CD8-positive, alpha-beta memory T cell (primary cell): Measurements from ENCODE around the gene PTCRA. TPM values are rescaled to one million over a fixed set of nuclear protein-coding genes. Genes with fewer than 3 reads are reported as not detected.
"Not testable (repeated sequence)": the region's sequence is repeated elsewhere in the genome, so short reads cannot be mapped to it uniquely, and the experiment has no call there.

Source experiments
- CTCF ChIA-PET: fragments of 350-600 bp; sonication (Branson Sonifier 250); formaldehyde crosslinking; loops from one replicate; lab custom pipeline; 2021; ENCODE audit warnings: antibody characterized with exemption; lab: Charles Lee
- POLR2A ChIA-PET: fragments of 350-600 bp; sonication (Branson Sonifier 250); formaldehyde crosslinking; loops from one replicate; lab custom pipeline; 2021; ENCODE audit warnings: antibody characterized with exemption; lab: Charles Lee
- DNase-seq, 5 donors: peaks; one replicate each; pipeline versions ENCODE4 v3.0.0 to v3.0.0-alpha.2; 2020 to 2022; ENCODE audit warnings: mixed read lengths in 1 of 5
- H3K27ac ChIP-seq: one replicate; pipeline ENCODE4 v1.7.0; 2013; ENCODE audit warnings: low read depth, mild to moderate bottlenecking, low read length, moderate library complexity
- H3K27me3 ChIP-seq: 2 replicates; pipeline ENCODE4 v1.7.0; 2013; ENCODE audit warnings: low read length, mild to moderate bottlenecking; ENCODE audit not compliant: insufficient read depth, poor library complexity, severe bottlenecking
- H3K36me3 ChIP-seq: 2 replicates; pipeline ENCODE4 v1.7.0; 2013; ENCODE audit warnings: mild to moderate bottlenecking, low read length, moderate library complexity; ENCODE audit not compliant: insufficient read depth
- H3K4me1 ChIP-seq: 2 replicates; pipeline ENCODE4 v1.7.0; 2013; ENCODE audit warnings: mild to moderate bottlenecking, low read length, moderate library complexity; ENCODE audit not compliant: insufficient read depth
- H3K4me3 ChIP-seq: 2 replicates; pipeline ENCODE4 v1.7.0; 2013; ENCODE audit warnings: mild to moderate bottlenecking, low read length
- H3K9me3 ChIP-seq: 2 replicates; pipeline ENCODE4 v1.7.0; 2013; ENCODE audit warnings: mild to moderate bottlenecking, low read length
- H3K27ac Mint-ChIP-seq, 8 donors: one replicate each; pipeline ENCODE4 v1.8.0; 2020 to 2021; ENCODE audit warnings: mixed read lengths in 8 of 8, mild to moderate bottlenecking in 6 of 8, inconsistent platforms in 3 of 8, moderate library complexity in 3 of 8
- H3K27me3 Mint-ChIP-seq, 2 donors: one replicate each; pipeline ENCODE4 v1.8.0; 2020 to 2021; ENCODE audit warnings: mixed read lengths in 2 of 2, mild to moderate bottlenecking in 1 of 2, moderate library complexity in 1 of 2
- H3K36me3 Mint-ChIP-seq, 3 donors: one replicate each; pipeline ENCODE4 v1.8.0; 2020 to 2021; ENCODE audit warnings: mixed read lengths in 3 of 3, inconsistent platforms in 1 of 3, mild to moderate bottlenecking in 1 of 3
- H3K4me1 Mint-ChIP-seq, 3 donors: one replicate each; pipeline ENCODE4 v1.8.0; 2020 to 2021; ENCODE audit warnings: mixed read lengths in 3 of 3, inconsistent platforms in 1 of 3, mild to moderate bottlenecking in 1 of 3
- H3K4me3 Mint-ChIP-seq, 7 donors: one replicate each; pipeline ENCODE4 v1.8.0; 2020 to 2021; ENCODE audit warnings: mixed read lengths in 7 of 7, mild to moderate bottlenecking in 6 of 7, moderate library complexity in 4 of 7, inconsistent platforms in 2 of 7
- H3K9me3 Mint-ChIP-seq, 5 donors: one replicate each; pipeline ENCODE4 v1.8.0; 2020 to 2022; ENCODE audit warnings: mixed read lengths in 5 of 5, mild to moderate bottlenecking in 3 of 5, moderate library complexity in 2 of 5, inconsistent platforms in 1 of 5
- polyA plus RNA-seq: library from polyadenylated mRNA; unstranded; fragments of 300-500 nt; fragmentation: Illumina TruSeq; gene quantifications from one replicate; pipeline ENCODE4 v1.2.3, GENCODE V29; 2021
- total RNA-seq, 2 experiments: library from RNA; stranded (reverse); gene quantifications; one replicate each; pipeline ENCODE4 v1.2.3, GENCODE V29; 2021

Gene PTCRA
- total and polyA plus RNA-seq, 3 experiments from 2014 or later, result not detected

DNA sequence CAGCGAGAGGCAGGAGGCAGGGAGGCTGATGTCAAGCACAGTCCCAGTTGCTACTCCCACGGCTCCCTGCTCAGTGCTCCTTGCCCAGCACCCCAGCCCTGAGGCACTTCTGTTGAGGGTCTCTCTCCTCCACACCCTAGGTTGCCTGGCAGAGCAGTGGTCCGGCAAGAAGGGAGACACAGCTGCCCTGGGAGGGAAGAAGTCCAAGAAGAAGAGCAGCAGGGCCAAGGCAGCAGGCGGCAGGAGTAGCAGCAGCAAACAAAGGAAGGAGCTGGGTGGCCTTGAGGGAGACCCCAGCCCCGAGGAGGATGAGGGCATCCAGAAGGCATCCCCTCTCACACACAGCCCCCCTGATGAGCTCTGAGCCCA, 22.6 kb downstream of the PTCRA start:
- peak overlapping the region in 5 of 8 donors; percentile 36 to 84 (median 73) for H3K27ac Mint-ChIP-seq
- no peak for DNase-seq
- H3K36me3 ChIP-seq, result peaks cover 43% of the 10 kb centered on the region
- H3K27ac ChIP-seq, result no peak overlapping the region
- no peaks in the 10 kb centered on the region for H3K9me3 Mint-ChIP-seq
- H3K36me3 Mint-ChIP-seq, result peaks cover 8 to 86% (median 16%) of the 10 kb centered on the region in 3 donors
- peaks cover 4% of the 10 kb centered on the region for H3K4me1 ChIP-seq
- CTCF ChIA-PET, result no interaction called here
- no peaks in the 10 kb centered on the region for H3K9me3 ChIP-seq
- H3K27me3 ChIP-seq, result no peaks in the 10 kb centered on the region
- no peak overlapping the region for H3K4me3 ChIP-seq
- peaks cover 20 to 35% (median 31%) of the 10 kb centered on the region in 3 donors for H3K4me1 Mint-ChIP-seq
- POLR2A ChIA-PET, result interaction anchor here (0.6 kb wide), 1 partner anchor 992 kb away, joined by 3 read pairs; no protein-coding TSS in a partner anchor
- no peaks in the 10 kb centered on the region for H3K27me3 Mint-ChIP-seq
- H3K4me3 Mint-ChIP-seq, result no peak overlapping the region

DNA sequence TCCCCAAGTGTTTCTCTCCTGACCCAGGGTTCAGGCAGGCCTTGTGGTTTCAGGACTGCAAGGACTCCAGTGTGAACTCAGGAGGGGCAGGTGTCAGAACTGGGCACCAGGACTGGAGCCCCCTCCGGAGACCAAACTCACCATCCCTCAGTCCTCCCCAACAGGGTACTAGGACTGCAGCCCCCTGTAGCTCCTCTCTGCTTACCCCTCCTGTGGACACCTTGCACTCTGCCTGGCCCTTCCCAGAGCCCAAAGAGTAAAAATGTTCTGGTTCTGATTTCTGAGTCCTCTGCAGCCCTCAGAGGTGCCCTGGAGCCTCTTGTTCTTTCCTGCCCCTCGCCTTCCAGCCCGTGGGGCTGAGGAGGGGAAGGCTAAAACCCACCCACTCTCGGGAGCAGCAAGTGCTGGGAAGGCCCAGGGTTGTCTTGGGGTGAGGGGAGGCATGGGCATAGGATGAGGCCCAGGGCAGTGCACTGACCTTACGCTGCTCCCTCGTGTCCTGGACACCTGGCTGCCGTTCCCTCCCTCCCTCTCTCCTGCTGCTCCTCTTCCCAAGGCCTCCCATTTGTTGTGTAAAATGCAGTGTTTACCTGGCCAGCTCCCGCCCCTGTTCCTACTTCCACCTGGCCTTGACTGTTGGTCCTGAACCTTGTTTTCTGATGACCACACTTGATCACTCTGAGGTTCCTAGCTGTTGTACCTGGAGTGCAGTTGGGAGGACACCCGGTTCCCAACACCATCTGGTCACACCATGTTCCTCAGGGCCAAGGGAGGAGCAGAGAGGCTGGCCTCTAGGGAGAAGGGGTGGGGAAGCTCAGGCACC, 23.3 kb downstream of the PTCRA start:
- no peak overlapping the region for H3K4me3 ChIP-seq
- no peak overlapping the region for H3K27ac ChIP-seq
- CTCF ChIA-PET, result no interaction called here
- H3K27me3 ChIP-seq, result no peaks in the 10 kb centered on the region
- H3K9me3 ChIP-seq, result no peaks in the 10 kb centered on the region
- peaks cover 8 to 86% (median 18%) of the 10 kb centered on the region in 3 donors for H3K36me3 Mint-ChIP-seq
- peaks cover 13 to 27% (median 23%) of the 10 kb centered on the region in 3 donors for H3K4me1 Mint-ChIP-seq
- POLR2A ChIA-PET, result interaction anchor here (0.6 kb wide), 1 partner anchor 993 kb away, joined by 3 read pairs; no protein-coding TSS in a partner anchor
- H3K4me3 Mint-ChIP-seq, result no peak overlapping the region
- no peaks in the 10 kb centered on the region for H3K27me3 Mint-ChIP-seq
- H3K9me3 Mint-ChIP-seq, result no peaks in the 10 kb centered on the region
- H3K27ac Mint-ChIP-seq, result peak overlapping the region in 4 of 8 donors; percentile 11 to 97 (median 54)
- H3K4me1 ChIP-seq, result no peaks in the 10 kb centered on the region
- DNase-seq, result peak in 1 of 5 donors; percentile 8
- H3K36me3 ChIP-seq, result peaks cover 42% of the 10 kb centered on the region

DNA sequence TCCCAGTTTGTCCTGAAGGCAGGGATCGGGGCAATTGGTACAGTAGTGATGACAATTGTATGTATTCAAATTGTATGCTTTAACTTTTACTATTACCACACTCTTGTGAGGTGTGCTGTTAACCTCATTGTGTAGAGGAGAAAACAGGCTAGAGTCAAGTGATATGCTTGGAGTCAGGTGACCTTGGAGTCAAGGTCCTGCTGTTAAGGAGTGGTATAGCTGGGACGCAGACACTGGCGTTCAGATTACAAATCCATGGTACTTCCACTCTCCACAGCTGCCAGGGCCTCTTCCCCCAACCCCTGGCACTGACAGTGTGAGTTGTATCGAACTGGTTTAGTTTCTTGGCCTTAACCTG, 23.9 kb downstream of the PTCRA start:
- CTCF ChIA-PET, result no interaction called here
- no peak overlapping the region for H3K27ac ChIP-seq
- Mint-ChIP-seq H3K4me1 (peaks cover 11 to 22% (median 20%) of the 10 kb centered on the region in 3 donors), H3K36me3 (peaks cover 8 to 85% (median 20%) of the 10 kb centered on the region in 3 donors), H3K27me3 (no peaks in the 10 kb centered on the region), H3K4me3 (no peak overlapping the region), H3K9me3 (no peaks in the 10 kb centered on the region), H3K27ac (peak overlapping the region in 5 of 8 donors; percentile 11 to 97 (median 51))
- no peaks in the 10 kb centered on the region for H3K4me1 ChIP-seq
- POLR2A ChIA-PET, result no interaction called here
- DNase-seq, result peak in 1 of 5 donors; percentile 20
- no peaks in the 10 kb centered on the region for H3K9me3 ChIP-seq
- peaks cover 36% of the 10 kb centered on the region for H3K36me3 ChIP-seq
- H3K27me3 ChIP-seq, result no peaks in the 10 kb centered on the region
- H3K4me3 ChIP-seq, result no peak overlapping the region

DNA sequence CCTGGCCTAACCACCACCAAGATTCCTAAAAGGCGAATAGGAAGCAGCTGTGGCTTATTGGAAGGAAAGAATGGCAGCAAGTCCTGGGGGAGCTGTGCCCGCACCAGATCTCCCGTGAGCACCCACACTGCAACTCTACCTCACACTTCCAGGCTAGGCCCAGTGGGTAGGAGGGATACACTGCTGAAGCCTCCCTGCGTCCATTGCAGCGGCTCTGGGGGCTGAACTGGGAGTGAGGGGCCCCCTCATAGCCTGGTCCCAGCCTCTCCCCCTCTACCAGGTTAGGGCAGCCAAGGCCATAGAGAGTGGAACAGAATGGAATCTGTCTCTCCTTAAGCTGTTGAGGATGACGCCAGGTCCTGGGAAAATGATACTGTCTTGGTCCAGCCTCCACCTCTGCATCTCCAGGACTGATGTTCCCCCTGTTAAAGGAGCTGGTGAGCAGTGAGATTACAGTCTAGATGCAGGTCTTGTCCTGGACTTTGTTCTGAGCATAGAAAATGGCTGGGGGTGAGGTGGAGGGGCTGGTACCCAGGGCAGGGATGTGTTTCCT, 24.7 kb downstream of the PTCRA start:
- DNase-seq, result peak in 1 of 5 donors; percentile 18
- POLR2A ChIA-PET, result no interaction called here
- CTCF ChIA-PET, result no interaction called here
- Histone ChIP-seq H3K36me3 (peaks cover 32% of the 10 kb centered on the region), H3K27ac (no peak overlapping the region), H3K9me3 (no peaks in the 10 kb centered on the region), H3K4me1 (no peaks in the 10 kb centered on the region), H3K4me3 (no peak overlapping the region), H3K27me3 (no peaks in the 10 kb centered on the region)
- Mint-ChIP-seq H3K36me3 (peaks cover 8 to 82% (median 20%) of the 10 kb centered on the region in 3 donors), H3K27me3 (no peaks in the 10 kb centered on the region), H3K4me1 (peaks cover 11 to 18% (median 16%) of the 10 kb centered on the region in 3 donors), H3K9me3 (no peaks in the 10 kb centered on the region), H3K4me3 (no peak overlapping the region), H3K27ac (peak overlapping the region in 3 of 8 donors; percentile 23 to 60 (median 47))

DNA sequence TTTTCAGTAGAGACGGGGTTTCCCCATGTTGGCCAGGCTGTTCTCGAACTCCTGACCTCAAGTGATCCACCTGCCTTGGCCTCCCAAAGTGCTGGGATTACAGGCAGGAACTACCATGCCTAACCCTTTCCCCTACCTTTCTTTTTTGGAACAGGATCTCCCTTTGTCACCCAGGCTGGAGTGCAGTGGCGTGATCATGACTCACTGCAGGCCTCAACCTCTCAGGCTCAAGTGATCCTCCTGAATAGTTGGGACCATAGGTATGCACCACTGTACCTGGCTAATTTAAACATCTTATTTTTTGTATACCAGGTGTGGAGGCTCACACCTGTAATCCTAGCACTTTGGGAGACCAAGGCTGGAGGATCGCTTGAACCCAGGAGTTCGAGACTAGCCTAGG, 25.5 kb downstream of the PTCRA start:
- peak in 1 of 5 donors; percentile 10 for DNase-seq
- H3K27ac Mint-ChIP-seq, result peak overlapping the region in 2 of 8 donors; percentile 23 to 41
- H3K4me3 Mint-ChIP-seq, H3K4me3 ChIP-seq, H3K4me1 ChIP-seq, H3K27me3 Mint-ChIP-seq, H3K9me3 Mint-ChIP-seq, H3K27ac ChIP-seq, H3K27me3 ChIP-seq, CTCF ChIA-PET, H3K9me3 ChIP-seq: not testable (repeated sequence)
- POLR2A ChIA-PET, result interaction anchor here (0.6 kb wide), 1 partner anchor 354 kb away, joined by 7 read pairs; no protein-coding TSS in a partner anchor
- H3K4me1 Mint-ChIP-seq, result peaks cover 7 to 10% (median 9%) of the 10 kb centered on the region in 3 donors
- H3K36me3 ChIP-seq, result peaks cover 24% of the 10 kb centered on the region
- peaks cover 8 to 78% (median 18%) of the 10 kb centered on the region in 3 donors for H3K36me3 Mint-ChIP-seq

DNA sequence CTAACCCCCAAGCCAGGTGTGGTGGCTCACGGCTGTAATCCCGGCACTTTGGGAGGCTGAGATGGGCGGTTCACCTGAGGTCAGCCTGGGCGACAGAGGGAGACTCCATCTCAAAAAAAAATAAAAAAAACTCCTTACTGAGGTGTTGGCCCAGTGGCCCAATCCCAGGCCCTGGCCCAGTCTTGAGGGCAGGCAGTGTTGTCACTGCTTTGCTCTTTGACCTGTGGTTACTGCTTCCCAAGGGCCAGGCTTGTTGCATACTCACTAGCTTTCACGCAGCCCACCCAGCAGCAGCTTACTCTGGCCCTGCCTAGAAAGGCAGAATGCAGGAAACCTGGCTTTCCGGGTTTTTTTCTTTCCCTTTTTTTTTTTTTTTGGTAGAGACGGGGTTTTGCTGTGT, 26.6 kb downstream of the PTCRA start:
- Mint-ChIP-seq H3K4me3 (no peak overlapping the region), H3K9me3 (no peaks in the 10 kb centered on the region), H3K36me3 (peaks cover 4 to 71% (median 14%) of the 10 kb centered on the region in 3 donors), H3K4me1 (peaks cover 4 to 6% (median 5%) of the 10 kb centered on the region in 3 donors), H3K27ac (peak overlapping the region in 1 of 8 donors; percentile 66), H3K27me3 (no peaks in the 10 kb centered on the region)
- peak in 1 of 5 donors; percentile 23 for DNase-seq
- Histone ChIP-seq H3K4me1 (no peaks in the 10 kb centered on the region), H3K27ac (no peak overlapping the region), H3K4me3 (no peak overlapping the region), H3K27me3 (no peaks in the 10 kb centered on the region), H3K36me3 (peaks cover 15% of the 10 kb centered on the region), H3K9me3 (no peaks in the 10 kb centered on the region)
- CTCF ChIA-PET, result no interaction called here
- POLR2A ChIA-PET, result no interaction called here

DNA sequence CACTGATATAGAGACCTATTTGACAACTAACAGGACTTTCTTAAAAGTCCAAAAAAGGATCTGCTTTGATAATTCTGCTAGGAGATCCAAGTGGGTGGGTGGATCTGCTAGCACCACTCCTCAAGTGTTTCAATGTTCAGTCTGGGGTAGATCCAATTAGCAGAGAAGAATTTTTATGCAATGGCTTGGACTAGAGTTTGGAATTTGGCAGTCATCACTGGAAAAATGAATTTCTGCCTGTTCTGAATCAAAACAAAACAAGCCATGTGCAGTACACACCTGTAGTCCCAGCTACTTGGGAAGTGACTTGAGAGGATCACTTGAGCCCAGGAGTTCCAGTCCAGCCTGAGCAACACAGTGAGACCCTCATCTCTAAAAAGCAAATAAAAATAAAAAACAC, 32.1 kb downstream of the PTCRA start:
- no peaks in the 10 kb centered on the region for H3K36me3 ChIP-seq
- H3K9me3 ChIP-seq, result no peaks in the 10 kb centered on the region
- no peaks in the 10 kb centered on the region for H3K9me3 Mint-ChIP-seq
- POLR2A ChIA-PET, result interaction anchor here (1.1 kb wide), 1 partner anchor 31 kb away, joined by 3 read pairs; the partner anchor contains the start of gene PEX6
- no peaks in the 10 kb centered on the region for H3K27me3 Mint-ChIP-seq
- no peaks in the 10 kb centered on the region for H3K4me1 Mint-ChIP-seq
- H3K27me3 ChIP-seq, result no peaks in the 10 kb centered on the region
- CTCF ChIA-PET, result no interaction called here
- DNase-seq, result no peak
- H3K27ac ChIP-seq, result no peak overlapping the region
- peaks cover 0 to 38% (median 12%) of the 10 kb centered on the region in 3 donors for H3K36me3 Mint-ChIP-seq
- no peak overlapping the region for H3K27ac Mint-ChIP-seq
- no peak overlapping the region for H3K4me3 ChIP-seq
- H3K4me1 ChIP-seq, result no peaks in the 10 kb centered on the region
- no peak overlapping the region for H3K4me3 Mint-ChIP-seq

DNA sequence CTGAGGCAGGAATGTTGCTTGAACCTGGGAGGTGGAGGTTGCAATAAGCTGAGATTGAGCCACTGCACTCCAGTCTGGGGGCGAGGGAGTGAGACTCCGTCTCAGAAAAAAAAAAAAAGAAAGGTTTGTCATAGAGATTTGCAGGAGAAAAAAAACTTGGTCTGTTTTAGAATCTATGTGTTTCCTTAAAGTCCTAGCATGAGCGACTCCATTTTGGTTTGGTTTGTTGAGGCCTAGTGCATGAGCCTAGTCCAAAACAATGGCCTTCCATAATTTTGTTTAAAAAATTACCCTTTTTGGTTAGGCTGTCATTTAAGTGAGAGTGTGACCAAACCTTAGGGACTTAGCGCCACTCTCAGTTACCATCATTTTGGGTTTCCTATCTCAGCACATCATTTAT, 36.5 kb downstream of the PTCRA start:
- Histone ChIP-seq H3K36me3 (no peaks in the 10 kb centered on the region), H3K4me3 (no peak overlapping the region), H3K27me3 (no peaks in the 10 kb centered on the region), H3K4me1 (no peaks in the 10 kb centered on the region), H3K27ac (no peak overlapping the region), H3K9me3 (no peaks in the 10 kb centered on the region)
- Mint-ChIP-seq H3K27me3 (no peaks in the 10 kb centered on the region), H3K36me3 (peaks cover 0 to 16% (median 4%) of the 10 kb centered on the region in 3 donors), H3K27ac (no peak overlapping the region), H3K4me3 (no peak overlapping the region), H3K4me1 (no peaks in the 10 kb centered on the region), H3K9me3 (no peaks in the 10 kb centered on the region)
- ChIA-PET CTCF (interaction anchor here (0.6 kb wide), 1 partner anchor 316 kb away, joined by 3 read pairs; no protein-coding TSS in a partner anchor), POLR2A (no interaction called here)
- DNase-seq, result no peak
